Caco-2 (cell line): ENCODE data around the gene FBXO8. TPM values are rescaled to one million over a fixed set of nuclear protein-coding genes. Genes with fewer than 3 reads are reported as not detected.

ENCODE experiments used
- BruUV-seq: library from RNA; stranded (reverse); fragments of 400-500 nt; replicated peaks from 2 replicates; lab custom pipeline; 2021; lab: Mats Ljungman, UMichigan
- CTCF ChIA-PET: fragments of 300-600 bp; sonication (Branson Sonifier 250); formaldehyde crosslinking; loops from one replicate; lab custom pipeline; 2022; ENCODE audit warnings: antibody characterized with exemption; lab: Charles Lee
- POLR2A ChIA-PET: fragments of 300-600 bp; sonication (Branson Sonifier 250); formaldehyde crosslinking; loops from one replicate; lab custom pipeline; 2022; ENCODE audit warnings: antibody characterized with exemption; lab: Charles Lee
- DNase-seq, 2 experiments: peaks; one replicate each; pipeline versions ENCODE4 v3.0.0 to v3.0.0-alpha.2; 2020 to 2022
- H3K27me3 ChIP-seq: replicated peaks from 2 replicates; pipeline ENCODE4 v1.6.0; 2011; ENCODE audit warnings: low read length; ENCODE audit not compliant: control insufficient read depth, insufficient read depth
- H3K36me3 ChIP-seq: 2 replicates; pipeline ENCODE4 v1.5.1; 2011; ENCODE audit warnings: low read length; ENCODE audit not compliant: control insufficient read depth, insufficient read depth
- H3K4me1 ChIP-seq: fragments of 250-450 bp; sonication (Bioruptor Pico); 2 replicates; pipeline ENCODE4 v1.5.1; 2020; ENCODE audit warnings: mild to moderate bottlenecking
- H3K4me3 ChIP-seq: 2 replicates; pipeline ENCODE4 v1.5.1; 2011; ENCODE audit warnings: low read depth, mild to moderate bottlenecking, control low read depth, low read length
- H3K9me3 ChIP-seq: fragments of 250-450 bp; sonication (Bioruptor Pico); 2 replicates; pipeline ENCODE4 v1.5.1; 2020; ENCODE audit warnings: mild to moderate bottlenecking, moderate library complexity
- H3K27ac Mint-ChIP-seq: one replicate; pipeline ENCODE4 v1.8.0; 2022; ENCODE audit warnings: mixed read lengths; ENCODE audit not compliant: unreplicated experiment
- H3K27me3 Mint-ChIP-seq: one replicate; pipeline ENCODE4 v1.8.0; 2022; ENCODE audit warnings: mixed read lengths; ENCODE audit not compliant: insufficient read depth, unreplicated experiment
- H3K36me3 Mint-ChIP-seq: one replicate; pipeline ENCODE4 v1.8.0; 2022; ENCODE audit warnings: mild to moderate bottlenecking, mixed read lengths; ENCODE audit not compliant: insufficient read depth, unreplicated experiment
- H3K4me1 Mint-ChIP-seq: one replicate; pipeline ENCODE4 v1.8.0; 2022; ENCODE audit warnings: low read depth, mixed read lengths; ENCODE audit not compliant: unreplicated experiment
- H3K4me3 Mint-ChIP-seq: one replicate; pipeline ENCODE4 v1.8.0; 2022; ENCODE audit warnings: mild to moderate bottlenecking, moderate library complexity, mixed read lengths; ENCODE audit not compliant: unreplicated experiment
- H3K9me3 Mint-ChIP-seq: one replicate; pipeline ENCODE4 v1.8.0; 2022; ENCODE audit warnings: mixed read lengths; ENCODE audit not compliant: unreplicated experiment
- intact Hi-C: fragments of 100-400 bp; cut with micrococcal nuclease; formaldehyde crosslinking; loops from one replicate; pipeline ENCODE4 v1.10.0; 2022; ENCODE audit not compliant: unreplicated experiment
- total RNA-seq: library from RNA; stranded (reverse); gene quantifications from 2 replicates; pipeline ENCODE4 v1.2.3, GENCODE V29; 2022
- TF ChIP-seq, protein P1 (sequence below), 2 experiments: fragments of 200-600 bp in 1 of 2; IDR thresholded peaks; 1 replicate in 1 of 2; 2 replicates in 1 of 2; pipeline versions ENCODE4 v1.5.1 to v1.8.0; 2011 to 2022; ENCODE audit warnings: antibody characterized with exemption in 1 of 2, control low read depth in 1 of 2, inconsistent platforms in 1 of 2, low read depth in 1 of 2, low read length in 1 of 2, mild to moderate bottlenecking in 1 of 2, moderate library complexity in 1 of 2; ENCODE audit not compliant: insufficient read depth in 1 of 2, severe bottlenecking in 1 of 2, unreplicated experiment in 1 of 2

FBXO8 gene
- total RNA-seq, 1 experiment from 2014 or later = 15.0 TPM

DNA sequence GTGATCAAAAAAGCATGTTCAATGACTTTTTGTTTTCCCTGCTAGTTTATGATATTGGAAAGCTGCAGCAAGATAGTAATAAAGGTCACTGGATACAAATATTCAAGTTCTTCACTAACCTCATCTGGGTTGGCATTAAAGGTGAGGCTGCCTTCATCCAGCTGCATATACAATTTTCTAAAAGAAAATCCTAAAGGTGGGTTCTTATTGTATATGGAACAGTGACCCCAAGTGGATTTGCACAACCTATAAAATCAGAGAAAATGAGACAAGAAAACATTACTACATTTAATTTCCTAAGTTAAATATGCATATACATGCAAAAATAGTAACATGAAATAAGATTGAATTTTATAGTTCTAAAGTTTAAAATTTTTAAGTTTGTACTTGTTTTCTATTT is 23.9 kb downstream of the FBXO8 start:
- Mint-ChIP-seq H3K4me1 (no peaks in the 10 kb centered on the region), H3K27ac (no peak overlapping the region), H3K9me3 (no peaks in the 10 kb centered on the region), H3K27me3 (no peaks in the 10 kb centered on the region), H3K4me3 (no peak overlapping the region), H3K36me3 (no peaks in the 10 kb centered on the region)
- DNase-seq = no peak
- H3K36me3 ChIP-seq = no peaks in the 10 kb centered on the region
- TF ChIP-seq, protein P1, sequence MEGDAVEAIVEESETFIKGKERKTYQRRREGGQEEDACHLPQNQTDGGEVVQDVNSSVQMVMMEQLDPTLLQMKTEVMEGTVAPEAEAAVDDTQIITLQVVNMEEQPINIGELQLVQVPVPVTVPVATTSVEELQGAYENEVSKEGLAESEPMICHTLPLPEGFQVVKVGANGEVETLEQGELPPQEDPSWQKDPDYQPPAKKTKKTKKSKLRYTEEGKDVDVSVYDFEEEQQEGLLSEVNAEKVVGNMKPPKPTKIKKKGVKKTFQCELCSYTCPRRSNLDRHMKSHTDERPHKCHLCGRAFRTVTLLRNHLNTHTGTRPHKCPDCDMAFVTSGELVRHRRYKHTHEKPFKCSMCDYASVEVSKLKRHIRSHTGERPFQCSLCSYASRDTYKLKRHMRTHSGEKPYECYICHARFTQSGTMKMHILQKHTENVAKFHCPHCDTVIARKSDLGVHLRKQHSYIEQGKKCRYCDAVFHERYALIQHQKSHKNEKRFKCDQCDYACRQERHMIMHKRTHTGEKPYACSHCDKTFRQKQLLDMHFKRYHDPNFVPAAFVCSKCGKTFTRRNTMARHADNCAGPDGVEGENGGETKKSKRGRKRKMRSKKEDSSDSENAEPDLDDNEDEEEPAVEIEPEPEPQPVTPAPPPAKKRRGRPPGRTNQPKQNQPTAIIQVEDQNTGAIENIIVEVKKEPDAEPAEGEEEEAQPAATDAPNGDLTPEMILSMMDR (IDR thresholded peaks at IDR 0.05; ENCODE audit: insufficient read depth in 1 of 2, low read depth in 1 of 2, low read length in 1 of 2, severe bottlenecking in 1 of 2, unreplicated experiment in 1 of 2) = no peak
- no peaks in the 10 kb centered on the region for H3K9me3 ChIP-seq
- no peak overlapping the region for H3K4me3 ChIP-seq
- CTCF ChIA-PET = no interaction called here
- BruUV-seq = no TSS peak
- POLR2A ChIA-PET = no interaction called here
- no peaks in the 10 kb centered on the region for H3K27me3 ChIP-seq
- peaks cover 10% of the 10 kb centered on the region; the same call in 1 of the 2 replicates for H3K4me1 ChIP-seq
- intact Hi-C loops = no loop called here

DNA sequence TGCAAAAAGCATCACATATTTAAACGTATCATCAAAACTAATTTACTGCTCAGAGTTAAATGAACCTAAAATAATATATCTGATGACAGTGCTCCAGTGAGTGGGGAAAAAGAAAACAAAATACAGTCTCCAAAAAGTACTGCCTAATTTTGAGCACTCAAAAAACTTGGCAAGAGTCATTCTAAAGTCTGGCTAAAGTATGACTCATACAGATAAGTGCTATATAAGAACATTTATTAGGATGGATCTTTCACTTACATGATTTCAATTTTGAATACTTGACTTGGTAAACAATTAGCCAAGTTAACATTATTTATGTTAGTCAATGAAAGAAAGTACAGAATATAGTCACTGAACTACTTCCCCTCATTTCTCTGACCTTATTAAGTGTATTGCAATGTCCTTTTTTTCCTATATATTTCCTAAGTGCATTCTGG is 27.2 kb downstream of the FBXO8 start:
- no peaks in the 10 kb centered on the region for H3K27me3 Mint-ChIP-seq
- Histone ChIP-seq H3K4me1 (peaks cover 10% of the 10 kb centered on the region; the same call in 1 of the 2 replicates), H3K9me3 (no peaks in the 10 kb centered on the region), H3K27me3 (no peaks in the 10 kb centered on the region), H3K4me3 (no peak overlapping the region), H3K36me3 (no peaks in the 10 kb centered on the region)
- no peak overlapping the region for H3K4me3 Mint-ChIP-seq
- TF ChIP-seq, protein P1 (IDR thresholded peaks at IDR 0.05; ENCODE audit: insufficient read depth in 1 of 2, low read depth in 1 of 2, low read length in 1 of 2, severe bottlenecking in 1 of 2, unreplicated experiment in 1 of 2) = no peak
- DNase-seq = no peak
- BruUV-seq = no TSS peak
- ChIA-PET CTCF (no interaction called here), POLR2A (no interaction called here)
- H3K4me1 Mint-ChIP-seq = no peaks in the 10 kb centered on the region
- intact Hi-C loops = no loop called here
- H3K36me3 Mint-ChIP-seq = no peaks in the 10 kb centered on the region
- H3K9me3 Mint-ChIP-seq = no peaks in the 10 kb centered on the region
- no peak overlapping the region for H3K27ac Mint-ChIP-seq

DNA sequence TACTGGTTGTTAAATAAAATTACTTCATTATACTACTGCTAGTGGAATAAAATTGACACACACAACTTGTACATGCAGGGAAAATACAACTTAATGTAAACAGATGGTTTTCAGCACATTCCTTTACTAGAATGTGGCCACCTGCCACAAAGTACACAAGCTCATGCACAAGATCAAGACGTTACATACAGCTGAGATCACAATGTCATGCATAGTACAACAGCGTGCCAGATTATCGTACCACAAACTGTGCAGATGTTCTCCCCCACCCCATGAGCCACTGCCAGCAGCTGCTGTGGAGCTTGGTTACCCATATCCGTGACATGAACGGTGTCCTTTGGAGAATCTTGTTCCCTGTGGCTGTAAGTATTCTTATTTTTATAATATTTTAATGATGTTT is 27.7 kb downstream of the FBXO8 start:
- TF ChIP-seq, protein P1 (IDR thresholded peaks at IDR 0.05; ENCODE audit: insufficient read depth in 1 of 2, low read depth in 1 of 2, low read length in 1 of 2, severe bottlenecking in 1 of 2, unreplicated experiment in 1 of 2) = no peak
- CTCF ChIA-PET = no interaction called here
- Histone ChIP-seq H3K27me3 (no peaks in the 10 kb centered on the region), H3K4me1 (peaks cover 10% of the 10 kb centered on the region; the same call in 1 of the 2 replicates), H3K36me3 (no peaks in the 10 kb centered on the region), H3K9me3 (no peaks in the 10 kb centered on the region), H3K4me3 (no peak overlapping the region)
- Mint-ChIP-seq H3K4me3 (no peak overlapping the region), H3K36me3 (no peaks in the 10 kb centered on the region), H3K4me1 (no peaks in the 10 kb centered on the region), H3K27ac (no peak overlapping the region), H3K27me3 (no peaks in the 10 kb centered on the region), H3K9me3 (no peaks in the 10 kb centered on the region)
- intact Hi-C loops = no loop called here
- BruUV-seq = no TSS peak
- POLR2A ChIA-PET = no interaction called here
- DNase-seq = peak in 1 of 2 experiments; percentile 7
